Activated gamma-delta T cell (primary cell): ENCODE data around the gene SPATA24.
"Not testable (repeated sequence)": the region's sequence is repeated elsewhere in the genome, so short reads cannot be mapped to it uniquely, and the experiment has no call there.

ENCODE experiments used
- DNase-seq: peaks from one replicate; lab custom pipeline; 2025; lab: John Stamatoyannopoulos, UW

SPATA24 gene

DNA sequence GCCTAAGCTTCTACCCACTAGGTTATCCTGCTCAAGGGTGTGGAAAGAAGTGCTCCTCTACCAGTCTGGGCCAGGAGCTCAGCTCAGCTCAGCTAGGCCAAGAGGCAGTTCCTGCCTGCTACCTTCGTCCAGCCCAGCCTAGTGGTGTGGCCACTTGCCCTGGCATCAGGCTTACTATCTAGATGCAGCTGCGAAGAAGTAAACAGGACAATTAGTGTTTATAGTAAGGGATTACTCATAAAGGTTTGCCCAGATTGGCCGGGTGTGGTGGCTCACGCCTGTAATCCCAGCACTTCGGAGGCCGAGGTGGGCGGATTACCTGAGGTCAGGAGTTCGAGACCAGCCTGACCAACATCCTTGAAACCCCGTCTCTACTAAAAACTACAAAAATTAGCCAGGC lies 12.8 kb upstream of the SPATA24 start:
- no peak for DNase-seq

- no peak for DNase-seq
Measured at GRCh38 chr5:139415869-139416268, 12.0 kb upstream of the SPATA24 start.

DNA sequence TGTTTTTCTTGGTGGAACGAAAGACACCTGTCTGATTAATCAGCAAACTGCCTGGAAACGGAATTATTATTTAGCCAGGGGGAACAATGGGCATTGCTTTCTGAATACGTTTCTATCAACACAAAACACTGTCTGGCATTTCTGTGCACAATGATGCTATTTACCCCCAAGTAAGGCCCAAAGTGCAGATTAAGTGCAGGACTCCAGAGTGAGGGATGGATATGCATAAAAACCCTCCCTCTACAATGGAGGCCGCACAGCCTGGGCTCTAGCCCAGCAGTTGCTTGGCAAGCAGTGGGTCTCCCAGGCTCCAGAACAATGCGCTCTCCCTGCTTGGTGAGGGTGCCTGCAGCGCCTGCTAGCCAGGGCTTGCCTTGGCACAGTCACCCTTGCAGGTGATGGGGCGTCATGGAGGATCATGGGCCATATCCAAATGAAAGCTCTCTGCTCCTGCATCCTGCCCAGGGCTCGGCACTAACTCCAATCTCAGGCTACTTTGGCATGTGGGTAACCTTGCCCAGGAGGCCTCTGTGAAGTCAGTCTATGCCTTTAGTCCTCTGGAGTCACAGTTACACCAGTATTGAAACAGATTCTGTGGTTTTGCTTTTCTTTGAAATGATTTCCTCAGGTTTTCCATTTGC lies 11.5 kb upstream of the SPATA24 start:
- no peak for DNase-seq

GRCh38 chr5:139414581-139415130 lies 10.8 kb upstream of the SPATA24 start:
- DNase-seq, result no peak

DNA sequence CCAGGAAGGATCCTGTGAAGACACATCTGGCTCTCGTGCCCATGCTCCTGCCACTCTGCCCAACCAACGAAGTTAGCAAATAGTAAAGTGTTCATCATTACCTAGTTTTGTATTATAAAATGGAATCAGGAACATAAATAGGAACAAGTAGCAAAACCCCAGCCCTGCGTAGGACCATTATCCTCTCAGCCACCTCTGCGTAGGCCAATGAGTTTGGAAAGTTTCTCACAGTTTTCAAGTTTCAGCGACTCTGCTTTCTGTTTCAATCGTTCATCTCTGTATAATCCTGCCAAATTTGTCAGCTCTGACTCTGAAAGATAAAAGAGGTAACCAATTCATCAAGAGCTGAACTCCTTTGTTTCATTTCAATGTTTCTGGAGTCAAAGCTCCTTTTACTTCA lies 10.1 kb upstream of the SPATA24 start:
- DNase-seq, result no peak

DNA sequence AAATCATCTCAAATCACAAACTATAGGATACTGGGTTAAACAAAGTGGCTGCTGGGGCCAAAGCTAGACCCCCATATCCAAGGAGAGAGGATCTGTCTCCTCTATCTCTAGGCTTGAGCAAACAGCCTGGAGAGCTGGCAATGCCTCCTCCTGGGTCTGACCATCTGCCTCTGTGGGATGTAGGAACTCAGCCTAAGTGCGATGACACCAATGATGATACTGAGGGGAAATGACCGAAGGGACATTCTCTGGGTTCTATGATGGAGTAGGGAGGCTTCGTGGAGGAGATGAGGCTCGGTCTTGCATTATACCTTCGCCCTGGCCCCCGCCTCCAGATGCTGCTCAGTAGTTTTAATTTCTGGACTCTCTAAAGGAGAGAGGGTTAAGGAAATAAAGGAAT lies 9.3 kb upstream of the SPATA24 start:
- DNase-seq, result no peak

DNA sequence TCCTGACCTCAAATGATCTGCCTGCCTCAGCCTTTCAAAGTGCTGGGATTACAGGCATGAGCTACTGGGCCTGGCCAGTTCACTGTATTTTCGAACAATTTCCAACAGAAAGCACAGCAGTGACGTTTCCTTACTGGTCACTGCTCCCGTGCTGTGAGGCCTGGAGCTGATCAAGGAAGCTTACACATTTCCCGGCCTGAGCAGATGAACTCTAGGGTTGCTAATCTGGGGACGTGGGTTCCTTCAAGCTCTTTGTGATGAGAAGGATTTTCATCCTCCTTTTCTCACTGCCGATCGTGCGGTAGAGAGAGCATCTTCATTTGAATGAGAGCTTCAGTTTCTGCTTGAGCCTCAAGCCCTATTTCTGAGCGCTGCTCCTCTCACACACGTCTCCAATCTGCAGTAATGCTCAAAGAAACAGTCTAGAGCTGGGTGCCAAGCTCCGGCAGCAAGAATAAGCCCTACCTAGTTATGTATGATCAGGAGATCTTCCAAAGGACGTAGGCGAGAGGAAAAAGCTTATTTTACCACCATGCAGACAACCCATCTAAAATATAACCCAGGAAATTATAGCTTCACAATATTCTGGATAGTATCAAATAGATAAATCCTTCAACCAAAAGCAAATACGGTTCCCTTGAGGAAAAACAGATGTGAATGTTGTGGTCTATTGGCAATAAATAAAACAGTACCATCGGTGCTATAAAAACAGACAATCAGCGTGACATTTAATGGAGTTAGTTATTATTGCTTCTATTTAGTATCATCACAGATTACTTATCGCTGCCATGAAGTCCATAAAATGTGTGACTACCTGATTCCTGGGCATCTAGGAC lies 7.3 kb upstream of the SPATA24 start:
- DNase-seq, result no peak

DNA sequence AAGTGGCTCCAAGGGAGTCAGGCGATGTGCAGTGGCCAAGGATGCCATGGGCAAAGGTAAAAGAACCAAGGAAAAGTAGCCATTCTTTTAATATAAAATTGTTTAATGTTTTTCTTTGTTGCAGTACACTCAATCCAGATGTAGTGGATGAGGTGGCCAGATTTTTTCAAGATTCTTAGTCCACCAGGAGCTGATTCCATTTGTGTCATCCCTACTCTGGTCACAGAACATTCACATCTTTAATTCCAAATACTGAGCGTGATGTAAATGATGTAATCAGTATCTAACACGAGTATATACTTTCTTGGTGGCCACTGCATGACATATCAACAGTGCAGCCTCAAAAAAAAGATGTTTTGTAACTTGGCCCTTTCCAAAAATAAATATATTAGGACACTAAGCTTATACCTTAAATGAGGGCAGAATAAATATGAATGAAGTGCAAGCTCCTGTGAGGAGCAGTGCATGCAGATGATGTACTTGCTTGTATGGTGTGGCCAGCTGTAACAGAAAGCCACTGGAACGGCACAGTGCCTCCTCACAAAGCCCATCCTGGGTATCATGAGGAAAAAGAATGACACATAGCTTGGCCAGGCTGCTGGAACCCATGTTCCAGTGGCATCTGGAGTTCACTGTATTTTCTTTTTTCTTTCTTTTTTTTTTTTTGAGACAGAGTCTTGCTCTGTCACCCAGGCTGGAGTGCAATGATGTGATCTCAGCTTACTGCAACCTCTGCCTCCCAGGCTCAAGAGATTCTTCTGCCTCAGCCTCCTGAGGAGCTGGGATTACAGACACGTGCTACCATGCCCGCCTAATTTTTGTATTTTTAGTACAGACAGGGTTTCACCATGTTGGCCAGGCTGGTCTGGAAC lies 6.5 kb upstream of the SPATA24 start:
- no peak for DNase-seq

- not testable (repeated sequence) for DNase-seq
Measured at GRCh38 chr5:139409116-139409515, 5.2 kb upstream of the SPATA24 start.

- DNase-seq, result no peak
Measured at GRCh38 chr5:139408191-139408590, 4.3 kb upstream of the SPATA24 start.

GRCh38 chr5:139407517-139407916 lies 3.6 kb upstream of the SPATA24 start:
- DNase-seq, result no peak

- DNase-seq, result no peak
Measured at GRCh38 chr5:139406963-139407362, 3.1 kb upstream of the SPATA24 start.

- DNase-seq, result no peak
Measured at GRCh38 chr5:139404484-139404840, 573 bp upstream of the SPATA24 start.

DNA sequence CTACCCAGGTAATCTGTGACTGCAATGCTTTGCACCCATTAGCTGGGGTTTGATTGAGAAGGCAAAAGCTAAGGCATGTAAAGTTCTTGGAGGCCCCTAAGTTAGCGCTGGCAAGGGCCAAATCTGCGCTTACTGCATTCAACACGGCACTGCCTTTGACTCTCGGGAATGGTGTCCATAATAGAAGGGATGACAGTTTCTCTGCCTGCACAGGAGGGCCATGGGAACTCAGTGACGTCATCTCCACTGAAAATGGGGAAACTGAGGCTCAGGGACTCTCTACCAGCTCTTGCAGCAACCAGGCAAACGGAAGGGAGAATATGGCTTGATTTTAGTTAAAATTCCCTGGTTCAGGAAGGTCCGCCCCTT lies 487 bp downstream of the SPATA24 start:
- DNase-seq, result no peak

- no peak for DNase-seq
Measured at GRCh38 chr5:139402561-139403158, 1.2 kb downstream of the SPATA24 start.

DNA sequence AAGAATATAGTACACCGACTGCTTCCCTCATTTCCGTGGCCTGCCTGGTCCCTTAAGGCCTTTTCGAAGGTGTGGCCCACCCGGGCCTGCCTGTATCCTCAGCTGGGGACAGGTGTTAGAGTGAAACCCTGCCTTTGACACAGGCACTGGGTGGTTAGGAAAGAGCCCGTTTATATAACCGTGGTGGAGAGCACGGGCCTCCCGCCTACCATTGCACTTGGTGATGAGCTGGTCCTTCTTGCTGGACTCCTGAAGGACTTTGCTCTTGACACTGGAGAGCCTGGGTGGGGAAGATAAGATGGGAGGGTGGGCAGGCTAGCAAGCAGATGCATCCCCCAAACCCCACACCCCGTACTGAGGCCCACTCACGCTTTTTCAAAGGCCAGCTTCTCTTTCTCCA lies 2.3 kb downstream of the SPATA24 start:
- no peak for DNase-seq

DNA sequence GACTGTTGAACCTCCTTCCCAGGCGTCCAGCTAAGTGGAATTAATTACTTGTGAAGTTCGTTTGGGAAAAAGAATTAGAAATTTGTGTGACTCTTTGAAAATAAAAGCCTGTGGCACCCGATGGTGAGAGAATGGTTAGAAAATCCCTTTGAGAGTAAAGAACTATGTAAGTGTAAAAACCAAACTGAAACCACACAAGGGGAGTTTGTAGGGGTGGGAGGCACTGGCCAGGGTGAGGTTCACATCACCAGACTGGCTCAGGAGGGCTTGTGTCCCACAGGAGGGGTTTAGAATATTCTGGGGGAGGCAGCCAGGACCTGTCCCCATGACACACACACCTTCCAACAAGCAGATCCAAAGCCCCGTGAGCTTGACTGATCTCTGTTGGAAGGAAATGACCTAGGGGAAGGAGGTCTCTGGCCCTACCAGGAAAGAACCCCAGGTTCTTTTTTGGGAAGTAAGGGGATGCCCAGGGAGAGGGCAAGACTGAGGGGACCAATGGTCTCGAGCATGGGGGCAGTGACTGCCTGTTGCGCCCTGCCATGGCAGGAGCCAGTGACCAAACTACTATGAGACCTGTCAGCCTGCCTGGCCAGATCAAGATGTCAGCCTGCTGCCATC lies 4.3 kb downstream of the SPATA24 start:
- no peak for DNase-seq

DNA sequence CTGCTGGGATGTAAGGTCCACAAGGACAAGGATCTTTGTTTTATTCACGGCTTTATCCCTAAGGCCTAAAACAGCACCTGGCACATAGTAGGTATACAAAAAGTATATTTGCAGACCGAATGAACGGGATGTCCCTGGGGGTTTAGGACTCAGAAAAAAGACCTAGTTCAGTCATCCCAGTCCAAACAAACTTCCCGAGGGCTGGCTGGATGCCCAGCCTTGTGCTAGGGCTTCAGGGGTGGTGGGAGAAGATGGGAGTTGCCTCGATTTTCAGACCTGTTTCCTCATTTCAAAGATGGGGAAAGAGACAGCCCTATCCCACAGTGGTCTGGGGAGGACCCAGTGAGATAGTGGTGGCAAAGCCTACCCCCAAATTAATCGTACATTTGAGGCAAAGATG lies 6.0 kb downstream of the SPATA24 start:
- DNase-seq, result no peak

DNA sequence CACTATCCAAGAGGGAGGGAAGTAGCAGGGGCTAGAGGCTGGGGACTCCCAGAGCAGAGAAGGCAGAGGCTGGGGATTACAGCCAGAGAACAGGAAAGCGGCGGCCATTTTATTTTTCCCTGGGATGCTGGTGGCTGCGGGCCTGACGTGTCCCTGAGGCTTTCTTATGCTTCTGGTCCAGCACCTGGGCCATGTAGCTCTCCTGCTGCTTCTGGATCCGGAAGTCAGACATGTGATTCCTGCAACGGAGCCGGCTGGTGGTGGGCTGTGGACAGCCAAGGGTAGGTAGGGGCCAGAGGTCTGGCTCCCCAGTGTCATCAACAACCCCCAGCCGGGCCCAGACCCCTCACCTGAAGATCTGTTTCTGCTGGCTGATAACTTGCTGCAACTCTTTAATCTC lies 7.2 kb downstream of the SPATA24 start:
- DNase-seq, result no peak

DNA sequence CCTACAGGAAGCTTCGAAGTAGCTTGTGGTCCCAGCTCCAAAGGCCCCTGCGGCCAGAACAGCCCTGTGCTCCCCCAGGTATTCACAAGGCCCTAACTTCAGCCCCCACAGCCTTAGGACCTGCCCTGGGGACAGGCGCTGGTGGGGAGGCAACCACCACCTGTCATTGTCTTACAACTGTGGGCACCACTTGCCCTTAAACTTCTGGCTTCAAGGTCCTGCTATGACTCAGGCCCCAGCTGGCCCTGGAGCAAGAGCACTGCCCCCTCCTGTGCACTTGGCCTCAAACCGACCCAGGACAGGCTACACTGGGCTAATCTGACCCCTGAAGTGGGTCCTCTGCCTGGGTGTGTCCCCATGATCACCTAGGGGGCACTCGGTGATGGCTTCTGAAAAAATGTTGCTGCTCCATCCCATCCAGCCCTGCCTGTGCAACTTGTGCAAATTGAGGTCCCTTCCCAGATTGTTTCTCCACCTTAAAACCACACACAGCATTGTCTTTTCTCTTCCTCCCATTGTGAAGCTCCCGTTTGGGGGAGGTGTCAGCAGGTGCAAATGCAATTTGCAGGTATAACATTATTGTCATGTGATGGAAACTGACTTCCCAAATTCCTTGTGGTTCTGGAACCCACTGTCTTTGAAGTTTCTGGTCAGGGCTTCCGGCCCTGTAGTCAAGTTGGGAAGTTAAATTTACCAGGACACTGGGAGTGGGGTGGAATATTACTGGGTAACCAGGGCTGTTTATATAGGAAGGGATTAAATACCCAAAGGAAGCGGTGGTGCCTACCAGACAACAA lies 7.8 kb downstream of the SPATA24 start:
- no peak for DNase-seq
